Chondrocyte (in vitro differentiated cells): ENCODE measurements around the gene FA2H. TPM values are rescaled to one million over a fixed set of nuclear protein-coding genes. Genes with fewer than 3 reads are reported as not detected.
A peak's percentile ranks its signal among the peaks of the same experiment; 100 is the strongest.
"Not testable (repeated sequence)": the region's sequence is repeated elsewhere in the genome, so short reads cannot be mapped to it uniquely, and the experiment has no call there.

Experiments used
- DNase-seq: peaks from one replicate; pipeline ENCODE4 v3.0.0; 2021; ENCODE audit warnings: mixed read lengths, low spot score
- H3K27ac Mint-ChIP-seq: one replicate; pipeline ENCODE4 v1.8.0; 2021; ENCODE audit warnings: mild to moderate bottlenecking, moderate library complexity, mixed read lengths; ENCODE audit not compliant: unreplicated experiment
- H3K27me3 Mint-ChIP-seq: 2 replicates; pipeline ENCODE4 v1.8.0; 2021; ENCODE audit warnings: low read depth, mixed read lengths
- H3K36me3 Mint-ChIP-seq: 2 replicates; pipeline ENCODE4 v1.8.0; 2021; ENCODE audit warnings: low read depth, mixed read lengths
- H3K4me1 Mint-ChIP-seq: 2 replicates; pipeline ENCODE4 v1.8.0; 2021; ENCODE audit warnings: low read depth, mild to moderate bottlenecking, mixed read lengths
- H3K4me3 Mint-ChIP-seq: one replicate; pipeline ENCODE4 v1.8.0; 2021; ENCODE audit warnings: mild to moderate bottlenecking, moderate library complexity, mixed read lengths; ENCODE audit not compliant: unreplicated experiment
- H3K9me3 Mint-ChIP-seq: 2 replicates; pipeline ENCODE4 v1.8.0; 2021; ENCODE audit warnings: low read depth, mixed read lengths
- long read RNA-seq: library from polyadenylated mRNA; stranded (forward); transcript quantifications from one replicate; pipeline ENCODE4 v2.0.0, GENCODE V29; 2021
- total RNA-seq: library from RNA; stranded (reverse); gene quantifications from 3 replicates; pipeline ENCODE4 v1.2.1, GENCODE V29; 2021
- TF ChIP-seq, protein P1 (sequence below): fragments of 200-600 bp; sonication (generic); IDR thresholded peaks from 2 replicates; pipeline ENCODE4 v1.5.0; 2021; ENCODE audit warnings: antibody characterized with exemption, mild to moderate bottlenecking, moderate library complexity

FA2H gene
- not detected in 3 replicates for total RNA-seq
- long read RNA-seq, result 0 reads

DNA sequence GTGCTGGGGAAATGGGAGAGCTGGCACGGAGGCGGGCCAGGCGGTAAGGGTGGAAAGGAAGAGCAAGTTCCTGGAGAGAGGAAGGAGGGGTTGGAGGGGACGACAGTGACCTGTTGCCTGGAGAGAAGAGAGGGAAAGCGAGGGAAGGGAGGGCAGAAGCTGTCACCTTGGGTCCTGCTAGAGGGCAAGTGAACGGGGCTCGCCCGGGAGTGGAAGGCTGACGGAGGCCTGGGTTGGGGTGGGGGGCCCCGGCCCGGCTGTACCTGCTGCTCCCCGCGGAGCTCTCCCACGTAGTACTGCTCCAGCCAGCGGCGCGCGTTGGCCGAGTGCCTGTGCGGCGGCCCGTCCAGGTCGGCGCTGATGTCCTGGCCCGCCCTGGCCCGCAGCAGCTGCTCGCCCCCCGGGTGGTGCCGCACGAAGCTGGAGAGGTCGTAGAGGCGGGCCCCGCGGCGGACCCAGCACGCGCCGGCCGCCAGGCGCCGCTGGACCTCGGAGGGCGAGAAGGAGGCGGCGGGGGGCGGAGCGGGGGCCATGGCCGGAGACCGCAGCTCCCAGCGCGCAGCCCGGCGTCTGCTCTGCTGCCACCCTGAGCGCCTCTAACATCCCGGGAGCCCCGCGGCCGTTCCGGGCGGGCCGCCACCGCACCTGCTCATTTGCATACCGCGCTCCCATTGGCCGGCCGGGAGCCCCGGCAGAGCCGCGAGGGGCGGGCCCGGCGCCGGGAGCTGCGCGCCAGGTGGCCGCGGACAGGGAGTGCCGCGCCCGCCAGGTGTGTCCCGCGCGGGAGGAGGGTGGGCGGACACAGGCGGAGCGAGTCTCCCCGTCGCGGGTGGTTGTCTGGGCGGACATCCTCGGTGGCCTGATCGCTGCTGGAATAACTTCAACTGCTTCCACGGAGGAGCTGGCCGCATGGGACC, at the start of gene FA2H:
TSS of gene FA2H (minus strand) at position 598 of the 917 bp plus-strand sequence. CDS start at position 533, 65 bp downstream.
- H3K36me3 Mint-ChIP-seq, result no peaks in the 10 kb centered on the region
- TF ChIP-seq, protein P1, sequence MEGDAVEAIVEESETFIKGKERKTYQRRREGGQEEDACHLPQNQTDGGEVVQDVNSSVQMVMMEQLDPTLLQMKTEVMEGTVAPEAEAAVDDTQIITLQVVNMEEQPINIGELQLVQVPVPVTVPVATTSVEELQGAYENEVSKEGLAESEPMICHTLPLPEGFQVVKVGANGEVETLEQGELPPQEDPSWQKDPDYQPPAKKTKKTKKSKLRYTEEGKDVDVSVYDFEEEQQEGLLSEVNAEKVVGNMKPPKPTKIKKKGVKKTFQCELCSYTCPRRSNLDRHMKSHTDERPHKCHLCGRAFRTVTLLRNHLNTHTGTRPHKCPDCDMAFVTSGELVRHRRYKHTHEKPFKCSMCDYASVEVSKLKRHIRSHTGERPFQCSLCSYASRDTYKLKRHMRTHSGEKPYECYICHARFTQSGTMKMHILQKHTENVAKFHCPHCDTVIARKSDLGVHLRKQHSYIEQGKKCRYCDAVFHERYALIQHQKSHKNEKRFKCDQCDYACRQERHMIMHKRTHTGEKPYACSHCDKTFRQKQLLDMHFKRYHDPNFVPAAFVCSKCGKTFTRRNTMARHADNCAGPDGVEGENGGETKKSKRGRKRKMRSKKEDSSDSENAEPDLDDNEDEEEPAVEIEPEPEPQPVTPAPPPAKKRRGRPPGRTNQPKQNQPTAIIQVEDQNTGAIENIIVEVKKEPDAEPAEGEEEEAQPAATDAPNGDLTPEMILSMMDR, result peak; percentile 76
- no peak for DNase-seq
- H3K9me3 Mint-ChIP-seq, result no peaks in the 10 kb centered on the region
- peaks cover 11% of the 10 kb centered on the region for H3K4me1 Mint-ChIP-seq
- no peak within 1 kb of the TSS for H3K27ac Mint-ChIP-seq
- peak within 1 kb of the TSS; percentile 54 for H3K4me3 Mint-ChIP-seq
- H3K27me3 Mint-ChIP-seq, result peaks cover 48% of the 10 kb centered on the region

GRCh38 chr16:74817851-74818250, 43.2 kb upstream of the FA2H start:
- TF ChIP-seq, protein P1, result no peak
- DNase-seq, result no peak
- Mint-ChIP-seq H3K4me3 (no peak overlapping the region), H3K36me3 (peaks cover 8% of the 10 kb centered on the region), H3K27ac (no peak overlapping the region), H3K27me3 (peaks cover 43% of the 10 kb centered on the region), H3K4me1 (no peaks in the 10 kb centered on the region), H3K9me3 (peaks cover 21% of the 10 kb centered on the region)

- peaks cover 17% of the 10 kb centered on the region for H3K27me3 Mint-ChIP-seq
- H3K27ac Mint-ChIP-seq, result no peak overlapping the region
- TF ChIP-seq, protein P1, result peak; percentile 92
- no peak overlapping the region for H3K4me3 Mint-ChIP-seq
- no peak for DNase-seq
- no peaks in the 10 kb centered on the region for H3K9me3 Mint-ChIP-seq
- no peaks in the 10 kb centered on the region for H3K4me1 Mint-ChIP-seq
- peaks cover 2% of the 10 kb centered on the region for H3K36me3 Mint-ChIP-seq
Measured at GRCh38 chr16:74813109-74813641, 38.6 kb upstream of the FA2H start.

DNA sequence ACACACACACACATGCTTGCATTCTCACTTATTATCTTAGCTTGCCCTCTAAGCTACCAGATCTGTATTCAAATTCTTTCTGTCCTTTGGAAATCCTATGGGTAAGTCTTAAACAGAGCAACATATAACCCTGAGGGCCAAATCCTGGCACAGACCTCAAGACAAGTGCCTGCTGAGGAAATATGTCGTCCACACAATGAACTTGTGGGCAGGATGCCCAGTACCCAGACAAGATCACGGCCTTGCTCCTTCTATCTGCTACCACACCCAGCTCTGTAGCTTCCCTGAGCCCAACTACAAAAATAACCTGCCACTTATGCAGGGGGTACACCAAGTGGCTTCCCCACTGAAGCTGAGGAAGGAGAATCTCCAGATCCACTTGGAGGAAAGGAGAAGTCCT, 37.3 kb upstream of the FA2H start:
- Mint-ChIP-seq H3K27me3 (peaks cover 14% of the 10 kb centered on the region), H3K4me1 (no peaks in the 10 kb centered on the region), H3K4me3 (no peak overlapping the region), H3K27ac (no peak overlapping the region), H3K9me3 (no peaks in the 10 kb centered on the region), H3K36me3 (no peaks in the 10 kb centered on the region)
- no peak for DNase-seq
- TF ChIP-seq, protein P1, result no peak

GRCh38 chr16:74811216-74811615, 36.6 kb upstream of the FA2H start:
- H3K4me3 Mint-ChIP-seq, H3K9me3 Mint-ChIP-seq, DNase-seq, H3K27ac Mint-ChIP-seq, H3K4me1 Mint-ChIP-seq, H3K36me3 Mint-ChIP-seq: not testable (repeated sequence)
- peaks cover 11% of the 10 kb centered on the region for H3K27me3 Mint-ChIP-seq
